Thyroid gland (tissue), 4 donors: Measurements from ENCODE around the gene YIPF1.

Experiments
- POLR2A ChIP-seq, 2 donors: fragments of 450-650 bp; IDR thresholded peaks; one replicate each; pipeline ENCODE4 v1.6.1; 2017; ENCODE audit warnings: antibody characterized with exemption in 2 of 2, mild to moderate bottlenecking in 2 of 2, moderate library complexity in 1 of 2
- TF ChIP-seq, protein P1 (sequence below), 6 experiments: fragments of 200-600 bp in 3 of 6; fragments of 450-650 bp in 3 of 6; sonication (generic) in 3 of 6; IDR thresholded peaks; one replicate each; pipeline ENCODE4 v1.5.1; 2016 to 2019; ENCODE audit warnings: antibody characterized with exemption in 6 of 6, mild to moderate bottlenecking in 2 of 6, inconsistent platforms in 1 of 6, moderate library complexity in 1 of 6

DNA sequence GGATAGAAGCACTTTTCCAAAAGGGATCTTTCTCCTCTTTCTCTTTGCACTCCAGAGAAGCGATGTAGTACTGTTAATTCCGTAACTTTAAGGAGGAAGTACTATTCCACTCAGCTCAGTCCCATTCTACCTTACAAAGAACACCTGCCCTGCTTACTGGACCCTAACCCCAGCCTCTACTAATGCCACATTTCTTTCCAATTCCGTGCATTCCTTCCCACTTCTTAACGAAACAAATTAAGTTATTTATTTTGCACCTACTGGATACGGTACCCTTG, 52.0 kb downstream of the YIPF1 start:
- TF ChIP-seq, protein P1, sequence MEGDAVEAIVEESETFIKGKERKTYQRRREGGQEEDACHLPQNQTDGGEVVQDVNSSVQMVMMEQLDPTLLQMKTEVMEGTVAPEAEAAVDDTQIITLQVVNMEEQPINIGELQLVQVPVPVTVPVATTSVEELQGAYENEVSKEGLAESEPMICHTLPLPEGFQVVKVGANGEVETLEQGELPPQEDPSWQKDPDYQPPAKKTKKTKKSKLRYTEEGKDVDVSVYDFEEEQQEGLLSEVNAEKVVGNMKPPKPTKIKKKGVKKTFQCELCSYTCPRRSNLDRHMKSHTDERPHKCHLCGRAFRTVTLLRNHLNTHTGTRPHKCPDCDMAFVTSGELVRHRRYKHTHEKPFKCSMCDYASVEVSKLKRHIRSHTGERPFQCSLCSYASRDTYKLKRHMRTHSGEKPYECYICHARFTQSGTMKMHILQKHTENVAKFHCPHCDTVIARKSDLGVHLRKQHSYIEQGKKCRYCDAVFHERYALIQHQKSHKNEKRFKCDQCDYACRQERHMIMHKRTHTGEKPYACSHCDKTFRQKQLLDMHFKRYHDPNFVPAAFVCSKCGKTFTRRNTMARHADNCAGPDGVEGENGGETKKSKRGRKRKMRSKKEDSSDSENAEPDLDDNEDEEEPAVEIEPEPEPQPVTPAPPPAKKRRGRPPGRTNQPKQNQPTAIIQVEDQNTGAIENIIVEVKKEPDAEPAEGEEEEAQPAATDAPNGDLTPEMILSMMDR (IDR thresholded peaks at IDR 0.05), result peak in 1 of 6 experiments; percentile 0
- no peak for TF ChIP-seq POLR2A (IDR thresholded peaks at IDR 0.05)
